ENCODE results near the gene DAPK1.

DNA sequence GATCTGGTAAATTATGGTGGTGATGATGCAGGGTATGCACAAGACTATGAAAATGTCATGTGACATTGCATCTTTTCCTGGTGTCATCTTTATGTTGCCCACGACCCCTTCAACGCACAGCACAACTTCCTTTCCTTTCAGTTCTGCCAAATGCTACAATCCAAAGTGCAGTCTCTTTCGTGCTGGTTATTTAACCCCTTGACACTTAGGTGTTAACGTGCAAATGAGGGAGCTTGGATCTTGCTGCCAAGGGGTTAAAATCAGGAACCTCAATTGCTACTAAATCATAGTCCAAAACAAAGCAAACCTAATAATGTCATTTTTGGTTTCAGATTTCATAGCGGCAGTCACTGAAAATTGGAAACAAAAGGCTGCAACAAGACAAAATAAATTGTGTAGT, 244.2 kb downstream of the DAPK1 start:
- TF ChIP-seq POLR2AphosphoS5 (IDR thresholded peaks at IDR 0.05; ENCODE audit: low read depth, low read length) (no peak), JUND (IDR thresholded peaks at IDR 0.05) (no peak)
- TF ChIP-seq, protein P1, sequence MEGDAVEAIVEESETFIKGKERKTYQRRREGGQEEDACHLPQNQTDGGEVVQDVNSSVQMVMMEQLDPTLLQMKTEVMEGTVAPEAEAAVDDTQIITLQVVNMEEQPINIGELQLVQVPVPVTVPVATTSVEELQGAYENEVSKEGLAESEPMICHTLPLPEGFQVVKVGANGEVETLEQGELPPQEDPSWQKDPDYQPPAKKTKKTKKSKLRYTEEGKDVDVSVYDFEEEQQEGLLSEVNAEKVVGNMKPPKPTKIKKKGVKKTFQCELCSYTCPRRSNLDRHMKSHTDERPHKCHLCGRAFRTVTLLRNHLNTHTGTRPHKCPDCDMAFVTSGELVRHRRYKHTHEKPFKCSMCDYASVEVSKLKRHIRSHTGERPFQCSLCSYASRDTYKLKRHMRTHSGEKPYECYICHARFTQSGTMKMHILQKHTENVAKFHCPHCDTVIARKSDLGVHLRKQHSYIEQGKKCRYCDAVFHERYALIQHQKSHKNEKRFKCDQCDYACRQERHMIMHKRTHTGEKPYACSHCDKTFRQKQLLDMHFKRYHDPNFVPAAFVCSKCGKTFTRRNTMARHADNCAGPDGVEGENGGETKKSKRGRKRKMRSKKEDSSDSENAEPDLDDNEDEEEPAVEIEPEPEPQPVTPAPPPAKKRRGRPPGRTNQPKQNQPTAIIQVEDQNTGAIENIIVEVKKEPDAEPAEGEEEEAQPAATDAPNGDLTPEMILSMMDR (IDR thresholded peaks at IDR 0.05), result no peak
- TF ChIP-seq, protein P2, sequence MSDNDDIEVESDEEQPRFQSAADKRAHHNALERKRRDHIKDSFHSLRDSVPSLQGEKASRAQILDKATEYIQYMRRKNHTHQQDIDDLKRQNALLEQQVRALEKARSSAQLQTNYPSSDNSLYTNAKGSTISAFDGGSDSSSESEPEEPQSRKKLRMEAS (IDR thresholded peaks at IDR 0.05; ENCODE audit: low read depth), result no peak
- TF ChIP-seq, protein P3, sequence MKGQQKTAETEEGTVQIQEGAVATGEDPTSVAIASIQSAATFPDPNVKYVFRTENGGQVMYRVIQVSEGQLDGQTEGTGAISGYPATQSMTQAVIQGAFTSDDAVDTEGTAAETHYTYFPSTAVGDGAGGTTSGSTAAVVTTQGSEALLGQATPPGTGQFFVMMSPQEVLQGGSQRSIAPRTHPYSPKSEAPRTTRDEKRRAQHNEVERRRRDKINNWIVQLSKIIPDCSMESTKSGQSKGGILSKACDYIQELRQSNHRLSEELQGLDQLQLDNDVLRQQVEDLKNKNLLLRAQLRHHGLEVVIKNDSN (IDR thresholded peaks at IDR 0.05; ENCODE audit: borderline replicate concordance, low read depth), result no peak

All from SK-N-SH (cell line).